Activated CD8-positive, alpha-beta memory T cell treated with anti-CD3 and anti-CD28 coated beads, Interleukin-2, amount 50 U/mL, for 4 hours (primary cell): ENCODE results near the gene CMIP.

Experiments used
- DNase-seq: peaks from one replicate; pipeline ENCODE4 v3.0.0-alpha.2; 2020

The CMIP gene

DNA sequence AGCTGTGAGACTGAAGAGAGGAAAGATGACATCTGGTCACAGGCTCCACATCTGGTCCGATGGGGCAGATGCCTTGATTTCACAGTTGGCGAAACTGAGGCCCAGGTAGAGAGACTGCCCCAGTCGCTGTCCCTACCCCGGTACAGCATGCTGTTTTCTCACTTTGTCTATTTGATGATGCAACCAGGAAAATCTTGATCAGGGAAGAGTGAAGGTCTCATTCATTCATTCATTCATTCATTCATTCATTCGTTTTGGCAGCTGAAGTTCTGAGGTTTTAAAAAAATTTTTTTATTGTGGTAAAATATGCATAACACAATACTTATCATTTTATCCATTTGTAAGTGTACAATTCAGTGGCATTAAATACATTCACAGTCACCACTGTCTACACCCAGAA, 19.7 kb downstream of the CMIP start:
- DNase-seq = no peak

- DNase-seq = no peak
Observed at GRCh38 chr16:81465375-81465943, 20.9 kb downstream of the CMIP start.

DNA sequence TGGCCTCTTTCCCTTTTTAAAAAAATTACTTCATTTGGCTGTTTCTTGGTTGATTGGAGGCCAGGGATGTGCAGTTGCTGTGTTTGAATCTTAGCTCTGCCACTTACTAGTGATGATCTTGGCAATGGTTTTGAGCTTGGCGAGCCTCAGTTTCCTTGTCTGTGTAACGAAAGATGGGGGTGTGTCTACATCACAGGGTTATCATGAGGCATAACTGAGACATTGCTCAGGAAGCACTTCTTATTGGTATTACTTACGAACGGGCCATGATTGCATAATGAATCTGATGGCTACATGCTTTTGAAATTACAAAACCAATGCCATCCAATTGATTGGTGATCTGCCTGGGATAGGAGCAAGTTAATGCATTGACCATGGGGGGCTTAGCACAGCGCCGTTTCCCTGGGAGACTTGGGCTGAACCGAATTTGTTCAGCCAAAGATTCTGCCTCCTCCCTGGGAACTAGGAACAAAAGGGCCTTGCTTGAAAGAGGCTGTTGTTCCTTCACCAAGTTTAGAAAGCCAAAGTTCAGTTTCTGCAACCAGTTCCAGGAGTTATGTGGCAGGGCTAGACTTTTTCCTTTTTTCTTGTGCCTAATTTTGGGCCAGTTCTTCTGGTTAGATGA, 21.9 kb downstream of the CMIP start:
- no peak for DNase-seq

DNA sequence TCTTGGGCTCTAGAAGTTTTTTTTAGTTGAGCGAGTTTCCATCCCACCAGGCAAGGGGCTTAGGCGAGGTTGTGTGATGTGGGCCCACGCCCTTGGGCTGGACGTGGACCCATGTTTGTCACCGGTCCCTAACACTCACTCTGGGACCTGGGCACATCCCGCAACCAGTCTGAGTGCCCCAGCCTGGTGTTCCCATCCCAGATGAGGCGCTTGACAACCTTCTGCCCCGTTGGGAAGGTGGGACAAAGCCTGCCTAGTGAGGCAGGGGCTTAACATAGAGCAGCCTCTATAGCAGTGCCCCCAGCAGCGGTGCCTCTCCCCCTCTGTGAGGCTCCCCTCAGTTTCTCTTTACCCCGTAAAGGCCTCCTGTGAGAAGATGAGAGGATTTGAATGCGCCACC, 22.5 kb downstream of the CMIP start:
- no peak for DNase-seq

GRCh38 chr16:81467815-81468214, 23.2 kb downstream of the CMIP start:
- no peak for DNase-seq

GRCh38 chr16:81468269-81468902, 23.8 kb downstream of the CMIP start:
- no peak for DNase-seq

GRCh38 chr16:81469183-81469677, 24.6 kb downstream of the CMIP start:
- DNase-seq = no peak

DNA sequence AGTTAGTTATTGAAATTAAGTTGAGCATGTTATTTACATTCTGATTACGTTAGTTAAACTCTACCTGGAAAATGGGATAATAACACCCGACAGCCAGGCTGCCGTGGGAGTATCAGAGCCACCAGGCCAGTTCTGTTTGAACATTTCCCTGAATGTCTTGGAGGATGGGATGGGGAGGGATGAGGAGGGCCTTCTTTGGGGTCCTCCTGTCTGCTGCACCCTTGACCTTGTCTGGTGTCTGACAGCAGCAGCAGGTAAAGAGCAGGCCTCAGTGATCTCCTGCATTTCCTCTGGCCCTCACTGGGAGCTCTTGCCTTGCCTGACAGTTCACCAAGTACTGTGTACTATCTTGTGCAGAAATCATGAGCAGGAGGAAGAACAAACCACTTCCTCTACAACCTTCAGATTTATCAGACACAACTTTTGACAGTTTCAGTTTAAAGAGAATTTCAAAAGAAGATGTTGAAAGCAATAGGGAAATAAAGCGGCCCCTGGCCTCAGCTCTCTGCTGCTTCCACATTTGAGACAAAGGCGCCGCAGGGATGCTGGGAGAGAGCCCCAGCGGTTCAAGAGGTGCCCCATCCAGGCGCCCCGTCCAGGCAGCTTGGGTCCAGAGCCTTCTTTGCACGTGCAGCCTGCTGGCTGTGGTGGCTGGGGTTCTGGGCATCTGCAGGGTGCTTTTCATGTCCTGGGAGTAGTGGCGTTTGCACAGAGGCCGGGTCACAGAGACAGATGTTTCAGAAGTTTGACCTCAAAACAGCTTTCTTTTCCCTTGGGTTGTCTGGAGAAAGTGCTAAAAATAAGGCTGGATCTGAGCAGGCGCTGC, 25.3 kb downstream of the CMIP start:
- DNase-seq = no peak

GRCh38 chr16:81470796-81471636, 26.4 kb downstream of the CMIP start:
- DNase-seq = no peak

DNA sequence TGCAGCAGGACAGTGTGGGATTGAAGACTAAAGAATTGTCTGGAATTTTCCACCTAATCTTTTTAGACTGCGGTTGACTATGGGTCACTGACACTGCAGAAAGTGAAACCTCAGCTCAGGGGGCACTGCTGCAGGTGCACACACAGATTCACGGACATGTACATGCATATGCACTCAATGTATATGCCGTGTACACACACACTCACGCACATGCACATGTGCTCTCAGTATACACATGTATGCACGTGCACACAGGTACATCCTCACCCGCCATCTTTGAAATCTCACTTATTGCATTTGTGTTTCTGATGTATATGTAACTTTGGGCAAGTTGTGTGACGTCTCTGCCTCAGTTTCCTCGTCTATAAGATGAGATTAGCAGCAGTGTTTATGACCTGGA, 27.3 kb downstream of the CMIP start:
- DNase-seq = no peak

DNA sequence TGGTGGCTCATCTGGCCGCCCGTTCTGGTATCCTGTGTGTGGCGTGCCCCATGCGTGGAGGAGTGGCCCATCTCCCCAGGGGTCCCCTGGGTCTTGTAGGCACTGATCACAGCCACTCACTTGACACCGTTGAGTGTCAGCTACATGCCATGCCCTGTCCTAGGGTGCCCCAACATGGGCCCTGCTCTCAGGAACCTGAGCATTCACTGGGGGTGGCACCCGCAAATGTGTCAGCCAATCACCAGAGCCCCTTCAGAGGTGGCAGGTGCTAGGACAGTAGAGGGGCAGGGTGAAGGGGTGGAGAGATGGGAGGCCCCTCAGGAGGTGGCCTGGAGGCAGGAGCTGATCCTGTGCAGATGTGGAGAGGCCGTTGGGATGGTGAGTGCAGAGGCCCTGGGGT, 27.8 kb downstream of the CMIP start:
- no peak for DNase-seq

GRCh38 chr16:81473066-81473488, 28.5 kb downstream of the CMIP start:
- no peak for DNase-seq

DNA sequence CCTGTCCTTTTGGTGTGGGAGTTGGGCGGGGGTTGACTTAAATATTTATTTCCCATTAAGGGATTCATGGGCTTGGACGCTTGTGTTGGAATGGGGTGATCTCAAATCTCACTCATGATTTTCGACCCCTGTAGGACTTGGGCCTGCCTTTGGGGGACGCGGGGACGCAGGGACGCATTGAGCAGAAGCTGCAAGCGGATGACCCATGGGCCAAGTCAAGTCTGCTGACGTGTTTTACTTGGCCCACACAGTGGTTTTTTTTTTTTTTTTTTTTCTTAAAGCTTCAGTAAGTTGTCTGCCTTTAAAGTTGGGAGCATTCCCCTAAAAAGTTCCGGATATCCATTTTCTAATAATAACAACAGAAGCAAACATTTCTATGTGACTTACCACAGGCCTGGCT, 28.9 kb downstream of the CMIP start:
- no peak for DNase-seq

- no peak for DNase-seq
Observed at GRCh38 chr16:81473969-81474959, 29.7 kb downstream of the CMIP start.

DNA sequence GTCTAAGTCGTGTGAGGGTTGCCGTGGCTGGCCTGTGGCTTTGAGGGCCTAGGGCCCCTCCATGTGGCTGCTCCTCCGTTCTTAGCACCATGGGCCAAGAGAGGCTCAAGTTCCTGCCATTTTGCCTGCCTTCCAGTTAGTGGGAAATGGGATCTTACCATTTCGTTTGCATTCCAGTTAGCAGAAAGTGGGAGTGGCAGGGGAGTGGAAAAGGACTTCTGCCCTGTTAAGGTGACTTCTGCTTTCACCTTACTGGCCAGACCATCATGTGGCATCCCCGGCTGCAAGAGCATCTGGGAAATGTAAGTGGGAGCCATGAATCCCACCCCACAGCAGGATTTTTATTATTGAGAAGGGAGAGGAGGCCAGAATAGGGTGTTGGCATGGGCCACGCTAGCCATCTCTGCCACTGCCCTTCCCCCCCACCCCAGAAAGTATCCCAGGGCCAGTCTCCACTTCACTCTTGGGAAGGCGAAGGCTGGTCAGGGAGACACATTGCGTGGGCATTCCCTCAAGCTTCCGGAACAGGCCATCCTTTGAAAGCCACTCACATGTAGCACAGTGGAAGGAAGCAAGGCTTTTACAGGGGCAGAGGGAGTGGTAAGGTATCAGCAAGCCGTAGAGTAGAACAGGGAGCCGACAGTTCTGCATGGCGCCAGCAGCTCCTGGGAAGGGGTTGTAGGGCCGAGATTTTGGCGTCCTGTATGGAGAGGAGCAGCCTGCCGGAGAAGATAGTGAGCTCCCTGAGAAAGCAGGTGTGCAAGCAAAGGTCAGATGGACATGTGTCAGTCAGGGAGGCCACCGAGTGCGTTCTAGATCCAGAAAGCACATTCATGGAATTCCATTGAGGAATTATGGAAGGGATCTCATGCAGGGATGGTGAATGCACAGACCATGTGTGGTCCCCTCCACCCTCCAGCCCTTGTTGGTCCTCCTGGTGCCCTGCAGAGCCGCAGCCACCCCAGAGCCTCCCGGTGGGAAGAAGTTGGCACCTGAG, 33.4 kb downstream of the CMIP start:
- no peak for DNase-seq

DNA sequence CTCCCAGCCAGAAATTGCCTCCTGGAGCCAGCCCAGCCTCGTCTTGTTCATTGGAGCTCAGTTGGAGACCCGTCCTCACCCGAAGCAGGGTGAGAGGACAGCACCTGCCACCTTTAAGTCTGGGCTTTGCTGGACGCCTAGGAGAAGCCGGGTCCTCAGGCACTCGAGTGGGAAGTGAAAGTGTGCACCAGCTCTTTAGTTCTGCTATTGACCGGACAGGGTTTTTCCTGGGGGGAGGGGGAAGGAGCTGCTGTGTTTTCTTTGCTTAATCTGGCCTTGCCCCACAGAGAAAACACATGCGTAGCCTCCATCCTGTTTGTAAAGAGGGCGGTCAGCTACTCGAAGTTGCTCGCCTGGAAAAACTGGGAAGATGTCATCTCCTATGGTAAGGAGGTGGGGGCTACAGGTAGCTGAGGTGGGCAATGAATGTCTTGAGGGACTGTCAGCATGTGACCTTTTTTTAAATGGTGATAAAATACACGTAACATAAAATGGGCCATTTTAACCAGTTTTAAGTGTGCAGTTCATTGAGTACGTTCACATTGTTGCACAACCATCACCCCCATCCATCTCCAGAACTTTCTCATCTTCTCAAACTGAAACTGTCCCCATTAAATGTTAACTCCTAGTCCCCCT, 34.4 kb downstream of the CMIP start:
- DNase-seq = no peak

GRCh38 chr16:81480606-81481206, 36.1 kb downstream of the CMIP start:
- DNase-seq = no peak

GRCh38 chr16:81481207-81481821, 36.7 kb downstream of the CMIP start:
- DNase-seq = no peak
